ENCODE measurements around the gene CHAF1A.
A peak's percentile ranks its signal among the peaks of the same experiment; 100 is the strongest.

Gene CHAF1A

GRCh38 chr19:4455719-4456475, 53.5 kb downstream of the CHAF1A start:
- TF ChIP-seq POLR2A (IDR thresholded peaks at IDR 0.05; ENCODE audit: low read depth, low read length) (no peak), POLR2AphosphoS5 (IDR thresholded peaks at IDR 0.05; ENCODE audit: low read depth, low read length) (no peak), TAF1 (IDR thresholded peaks at IDR 0.05; ENCODE audit: borderline replicate concordance, low read depth, low read length) (no peak)
- FAIRE-seq = no peak
- peak; percentile 13 for DNase-seq (ENCODE audit: insufficient read length)

GRCh38 chr19:4456476-4456842, 54.0 kb downstream of the CHAF1A start:
- no peak for TF ChIP-seq TAF1 (IDR thresholded peaks at IDR 0.05; ENCODE audit: borderline replicate concordance, low read depth, low read length)
- no peak for TF ChIP-seq POLR2AphosphoS5 (IDR thresholded peaks at IDR 0.05; ENCODE audit: low read depth, low read length)
- no peak for TF ChIP-seq POLR2A (IDR thresholded peaks at IDR 0.05; ENCODE audit: low read depth, low read length)
- peak; percentile 61 for FAIRE-seq
- DNase-seq (ENCODE audit: insufficient read length) = peak; percentile 32

- TF ChIP-seq TAF1 (IDR thresholded peaks at IDR 0.05; ENCODE audit: borderline replicate concordance, low read depth, low read length) (no peak), POLR2AphosphoS5 (IDR thresholded peaks at IDR 0.05; ENCODE audit: low read depth, low read length) (no peak), POLR2A (IDR thresholded peaks at IDR 0.05; ENCODE audit: low read depth, low read length) (no peak)
- FAIRE-seq = peak; percentile 76
- peak; percentile 66 for DNase-seq (ENCODE audit: insufficient read length)
Measured at GRCh38 chr19:4456843-4457653, 54.6 kb downstream of the CHAF1A start.

- FAIRE-seq = peak; percentile 100
- peak; percentile 98 for DNase-seq (ENCODE audit: insufficient read length)
- TF ChIP-seq POLR2AphosphoS5 (IDR thresholded peaks at IDR 0.05; ENCODE audit: low read depth, low read length) (no peak), TAF1 (IDR thresholded peaks at IDR 0.05; ENCODE audit: borderline replicate concordance, low read depth, low read length) (peak; percentile 33; the same call in 1 of the 2 replicates), POLR2A (IDR thresholded peaks at IDR 0.05; ENCODE audit: low read depth, low read length) (no peak)
Measured at GRCh38 chr19:4457654-4458395, 55.4 kb downstream of the CHAF1A start, which contains the start of gene UBXN6. UBXN6 (minus strand) TSS chr19:4457794; CDS start chr19:4457697, 97 bp downstream.

GRCh38 chr19:4464815-4465581, 62.6 kb downstream of the CHAF1A start:
- no peak for DNase-seq (ENCODE audit: insufficient read length)
- no peak for TF ChIP-seq POLR2A (IDR thresholded peaks at IDR 0.05; ENCODE audit: low read depth, low read length)
- TF ChIP-seq POLR2AphosphoS5 (IDR thresholded peaks at IDR 0.05; ENCODE audit: low read depth, low read length) = no peak
- no peak for TF ChIP-seq TAF1 (IDR thresholded peaks at IDR 0.05; ENCODE audit: borderline replicate concordance, low read depth, low read length)
- no peak for FAIRE-seq

- TF ChIP-seq POLR2AphosphoS5 (IDR thresholded peaks at IDR 0.05; ENCODE audit: low read depth, low read length) (no peak), POLR2A (IDR thresholded peaks at IDR 0.05; ENCODE audit: low read depth, low read length) (no peak), TAF1 (IDR thresholded peaks at IDR 0.05; ENCODE audit: borderline replicate concordance, low read depth, low read length) (no peak)
- FAIRE-seq (no peak), DNase-seq (ENCODE audit: insufficient read length) (no peak)
Measured at GRCh38 chr19:4467835-4468234, 65.4 kb downstream of the CHAF1A start.

- peak; percentile 100 for FAIRE-seq
- TF ChIP-seq TAF1 (IDR thresholded peaks at IDR 0.05; ENCODE audit: borderline replicate concordance, low read depth, low read length) (0 out of 2 replicates have a peak, but pooled peaks have one; percentile 16), POLR2A (IDR thresholded peaks at IDR 0.05; ENCODE audit: low read depth, low read length) (no peak), POLR2AphosphoS5 (IDR thresholded peaks at IDR 0.05; ENCODE audit: low read depth, low read length) (no peak)
Measured at GRCh38 chr19:4471403-4472173, 69.1 kb downstream of the CHAF1A start.

GRCh38 chr19:4472174-4472974, 69.9 kb downstream of the CHAF1A start, which contains the start of gene HDGFL2:
HDGFL2 (plus strand) TSS chr19:4472297; CDS start chr19:4472351, 54 bp downstream.
- FAIRE-seq (no peak), DNase-seq (ENCODE audit: insufficient read length) (peak; percentile 22)
- TF ChIP-seq TAF1 (IDR thresholded peaks at IDR 0.05; ENCODE audit: borderline replicate concordance, low read depth, low read length) = no peak
- TF ChIP-seq POLR2A (IDR thresholded peaks at IDR 0.05; ENCODE audit: low read depth, low read length) = peak; percentile 33; the same call in 1 of the 2 replicates

More at GRCh38 chr19:4471403-4472173, 69.1 kb downstream of the CHAF1A start:
- DNase-seq (ENCODE audit: insufficient read length) = peak; percentile 99

Measured in GM12892 (cell line).